ENCODE measurements around the gene SLC22A16. TPM values are rescaled to one million over a fixed set of nuclear protein-coding genes. Genes with fewer than 3 reads are reported as not detected.

SLC22A16 gene
- total RNA-seq, 1 experiment from 2014 or later = not detected

DNA sequence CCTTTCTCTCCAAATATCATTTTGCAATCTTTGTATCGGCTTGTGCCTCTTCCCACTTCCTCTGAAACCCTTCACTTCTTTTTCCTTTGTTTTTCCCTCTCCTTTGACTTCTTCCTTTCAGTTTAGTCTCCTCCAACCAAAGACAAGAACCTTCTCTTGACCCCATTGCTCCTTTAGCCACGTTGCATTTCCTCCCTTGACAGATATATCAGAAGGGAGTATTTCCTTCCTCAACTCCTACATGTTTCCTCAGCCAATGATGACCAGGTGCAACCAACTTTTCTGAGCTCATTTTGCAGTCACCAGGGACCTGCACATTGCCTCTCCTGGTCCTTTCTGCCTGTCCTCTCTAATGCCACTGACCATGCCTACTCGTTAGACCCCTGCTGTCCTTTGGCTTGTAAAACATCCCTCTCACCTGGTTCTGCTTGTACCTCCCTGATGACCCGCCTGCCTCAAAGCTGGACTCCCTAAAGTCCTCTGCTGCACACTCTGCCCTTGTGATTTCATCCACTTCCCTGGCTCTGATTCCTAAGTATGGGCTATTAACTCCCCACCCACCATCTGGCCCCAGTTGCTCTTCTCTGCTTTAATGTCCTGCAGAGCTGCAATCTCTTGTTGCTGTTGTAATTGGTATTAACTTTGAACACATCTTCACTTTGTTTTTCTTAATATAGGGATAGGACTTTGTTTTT is 27.4 kb downstream of the SLC22A16 start:
- intact Hi-C loops (cut with micrococcal nuclease) = no loop called here
- Histone ChIP-seq H3K4me3 (replicated peaks in 1 of 2; ENCODE audit: low read depth in 1 of 2, low read length in 2 of 2) (no peak overlapping the region), H4K20me1 (ENCODE audit: insufficient read depth) (no peaks in the 10 kb centered on the region), H3K4me2 (ENCODE audit: low read length) (no peak overlapping the region), H2AFZ (ENCODE audit: low read depth, low read length, poor library complexity, severe bottlenecking) (no peak overlapping the region), H3K9me2 (ENCODE audit: insufficient read depth) (no peaks in the 10 kb centered on the region), H3K27me3 (ENCODE audit: insufficient read depth, low read length) (no peaks in the 10 kb centered on the region), H3K79me2 (ENCODE audit: insufficient read depth, low read length) (no peaks in the 10 kb centered on the region), H3K4me1 (ENCODE audit: control insufficient read depth in 1 of 2, insufficient read depth in 2 of 2, low read length in 2 of 2) (no peaks in the 10 kb centered on the region), H3K36me3 (ENCODE audit: control insufficient read depth in 1 of 2, insufficient read depth in 2 of 2, low read length in 2 of 2) (no peaks in the 10 kb centered on the region), H3K9me3 (ENCODE audit: control insufficient read depth in 1 of 2, insufficient read depth in 1 of 2, low read depth in 1 of 2, low read length in 2 of 2) (no peaks in the 10 kb centered on the region), H3K27ac (ENCODE audit: low read depth, low read length) (no peak overlapping the region), H3K9ac (ENCODE audit: low read length) (no peak overlapping the region)
- DNase-seq (ENCODE audit: low read depth, low spot score) (no peak), ATAC-seq (no peak)
- CTCF ChIA-PET = no interaction called here
- POLR2A ChIA-PET = no interaction called here
- BruUV-seq (replicated peaks) = no TSS peak
- TF ChIP-seq, protein P1, sequence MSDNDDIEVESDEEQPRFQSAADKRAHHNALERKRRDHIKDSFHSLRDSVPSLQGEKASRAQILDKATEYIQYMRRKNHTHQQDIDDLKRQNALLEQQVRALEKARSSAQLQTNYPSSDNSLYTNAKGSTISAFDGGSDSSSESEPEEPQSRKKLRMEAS (IDR thresholded peaks at IDR 0.05) = no peak
- TF ChIP-seq EZH2 (IDR thresholded peaks at IDR 0.05) (no peak), SIN3A (IDR thresholded peaks at IDR 0.05; ENCODE audit: low read depth) (no peak), POLR2A (IDR thresholded peaks at IDR 0.05; ENCODE audit: borderline replicate concordance, extremely low read depth, insufficient read depth, insufficient read length) (no peak), TCF7L2 (IDR thresholded peaks at IDR 0.05; ENCODE audit: borderline replicate concordance, extremely low read depth, insufficient read depth, insufficient read length) (no peak), EGR1 (IDR thresholded peaks at IDR 0.05; ENCODE audit: low read depth) (no peak), YY1 (IDR thresholded peaks at IDR 0.05; ENCODE audit: extremely low read depth, insufficient replicate concordance, low read depth, low read length) (no peak), ELF1 (IDR thresholded peaks at IDR 0.05; ENCODE audit: borderline replicate concordance, low read depth) (no peak), RAD21 (IDR thresholded peaks at IDR 0.05; ENCODE audit: low read depth) (no peak), SP1 (IDR thresholded peaks at IDR 0.05; ENCODE audit: low read depth) (no peak), JUND (IDR thresholded peaks at IDR 0.05) (no peak), POLR2AphosphoS5 (IDR thresholded peaks at IDR 0.05; ENCODE audit: low read depth, low read length) (no peak), ZFX (IDR thresholded peaks at IDR 0.05) (no peak), FOSL1 (IDR thresholded peaks at IDR 0.05; ENCODE audit: low read depth) (no peak), CBX3 (IDR thresholded peaks at IDR 0.05; ENCODE audit: low read depth) (no peak)
- TF ChIP-seq, protein P2, sequence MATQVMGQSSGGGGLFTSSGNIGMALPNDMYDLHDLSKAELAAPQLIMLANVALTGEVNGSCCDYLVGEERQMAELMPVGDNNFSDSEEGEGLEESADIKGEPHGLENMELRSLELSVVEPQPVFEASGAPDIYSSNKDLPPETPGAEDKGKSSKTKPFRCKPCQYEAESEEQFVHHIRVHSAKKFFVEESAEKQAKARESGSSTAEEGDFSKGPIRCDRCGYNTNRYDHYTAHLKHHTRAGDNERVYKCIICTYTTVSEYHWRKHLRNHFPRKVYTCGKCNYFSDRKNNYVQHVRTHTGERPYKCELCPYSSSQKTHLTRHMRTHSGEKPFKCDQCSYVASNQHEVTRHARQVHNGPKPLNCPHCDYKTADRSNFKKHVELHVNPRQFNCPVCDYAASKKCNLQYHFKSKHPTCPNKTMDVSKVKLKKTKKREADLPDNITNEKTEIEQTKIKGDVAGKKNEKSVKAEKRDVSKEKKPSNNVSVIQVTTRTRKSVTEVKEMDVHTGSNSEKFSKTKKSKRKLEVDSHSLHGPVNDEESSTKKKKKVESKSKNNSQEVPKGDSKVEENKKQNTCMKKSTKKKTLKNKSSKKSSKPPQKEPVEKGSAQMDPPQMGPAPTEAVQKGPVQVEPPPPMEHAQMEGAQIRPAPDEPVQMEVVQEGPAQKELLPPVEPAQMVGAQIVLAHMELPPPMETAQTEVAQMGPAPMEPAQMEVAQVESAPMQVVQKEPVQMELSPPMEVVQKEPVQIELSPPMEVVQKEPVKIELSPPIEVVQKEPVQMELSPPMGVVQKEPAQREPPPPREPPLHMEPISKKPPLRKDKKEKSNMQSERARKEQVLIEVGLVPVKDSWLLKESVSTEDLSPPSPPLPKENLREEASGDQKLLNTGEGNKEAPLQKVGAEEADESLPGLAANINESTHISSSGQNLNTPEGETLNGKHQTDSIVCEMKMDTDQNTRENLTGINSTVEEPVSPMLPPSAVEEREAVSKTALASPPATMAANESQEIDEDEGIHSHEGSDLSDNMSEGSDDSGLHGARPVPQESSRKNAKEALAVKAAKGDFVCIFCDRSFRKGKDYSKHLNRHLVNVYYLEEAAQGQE (IDR thresholded peaks at IDR 0.05; ENCODE audit: low read depth) = no peak
- TF ChIP-seq, protein P3, sequence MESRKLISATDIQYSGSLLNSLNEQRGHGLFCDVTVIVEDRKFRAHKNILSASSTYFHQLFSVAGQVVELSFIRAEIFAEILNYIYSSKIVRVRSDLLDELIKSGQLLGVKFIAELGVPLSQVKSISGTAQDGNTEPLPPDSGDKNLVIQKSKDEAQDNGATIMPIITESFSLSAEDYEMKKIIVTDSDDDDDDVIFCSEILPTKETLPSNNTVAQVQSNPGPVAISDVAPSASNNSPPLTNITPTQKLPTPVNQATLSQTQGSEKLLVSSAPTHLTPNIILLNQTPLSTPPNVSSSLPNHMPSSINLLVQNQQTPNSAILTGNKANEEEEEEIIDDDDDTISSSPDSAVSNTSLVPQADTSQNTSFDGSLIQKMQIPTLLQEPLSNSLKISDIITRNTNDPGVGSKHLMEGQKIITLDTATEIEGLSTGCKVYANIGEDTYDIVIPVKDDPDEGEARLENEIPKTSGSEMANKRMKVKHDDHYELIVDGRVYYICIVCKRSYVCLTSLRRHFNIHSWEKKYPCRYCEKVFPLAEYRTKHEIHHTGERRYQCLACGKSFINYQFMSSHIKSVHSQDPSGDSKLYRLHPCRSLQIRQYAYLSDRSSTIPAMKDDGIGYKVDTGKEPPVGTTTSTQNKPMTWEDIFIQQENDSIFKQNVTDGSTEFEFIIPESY (IDR thresholded peaks at IDR 0.05; ENCODE audit: extremely low read depth, insufficient replicate concordance, low read length) = no peak
- RAD21 ChIA-PET (ENCODE audit: low non-redundant PET in 1 of 2, low total read pairs in 2 of 2, uncharacterized antibody in 2 of 2, unreplicated experiment in 2 of 2) = no interaction called here

All from HCT116 (cell line).